CD4-positive, alpha-beta T cell (primary cell): ENCODE measurements around the gene CYTL1. TPM values are rescaled to one million over a fixed set of nuclear protein-coding genes. Genes with fewer than 3 reads are reported as not detected.
"Not testable (repeated sequence)": the region's sequence is repeated elsewhere in the genome, so short reads cannot be mapped to it uniquely, and the experiment has no call there.

ENCODE experiments used
- ATAC-seq: fragments of 200-7000 bp; cut with Tn5 transposase; one replicate; pipeline ENCODE4 v1.10.0; 2022; ENCODE audit warnings: mild to moderate bottlenecking; ENCODE audit not compliant: poor library complexity
- CTCF ChIA-PET: fragments of 350-600 bp; sonication (Branson Sonifier 250); formaldehyde crosslinking; loops from one replicate; lab custom pipeline; 2021; ENCODE audit warnings: antibody characterized with exemption, inconsistent platforms; lab: Charles Lee
- POLR2A ChIA-PET: fragments of 350-600 bp; sonication (Branson Sonifier 250); formaldehyde crosslinking; loops from one replicate; lab custom pipeline; 2021; ENCODE audit warnings: antibody characterized with exemption, inconsistent platforms; lab: Charles Lee
- DNase-seq, 14 experiments: peaks; one replicate each; pipeline ENCODE4 v3.0.0-alpha.2; 2013 to 2020; ENCODE audit warnings: mixed read lengths in 2 of 14
- H3K27ac ChIP-seq, 2 donors: one replicate each; pipeline versions ENCODE4 v1.5.1 to v1.7.0; 2013; ENCODE audit warnings: low read length in 2 of 2, low read depth in 1 of 2, mild to moderate bottlenecking in 1 of 2
- H3K27me3 ChIP-seq, 2 experiments: 1 replicate in 1 of 2; 2 replicates in 1 of 2; pipeline versions ENCODE4 v1.6.1 to v1.7.0; 2013; ENCODE audit warnings: low read length in 2 of 2, control low read depth in 1 of 2, mild to moderate bottlenecking in 1 of 2, moderate library complexity in 1 of 2; ENCODE audit not compliant: insufficient read depth in 2 of 2, control insufficient read depth in 1 of 2
- H3K36me3 ChIP-seq: one replicate; pipeline ENCODE4 v1.6.1; 2013; ENCODE audit warnings: low read length, control low read depth; ENCODE audit not compliant: insufficient read depth
- H3K4me1 ChIP-seq: one replicate; pipeline ENCODE4 v1.6.1; 2013; ENCODE audit warnings: low read length, control low read depth; ENCODE audit not compliant: insufficient read depth
- H3K4me3 ChIP-seq: one replicate; pipeline ENCODE4 v1.5.1; 2013; ENCODE audit warnings: mild to moderate bottlenecking, low read length, moderate library complexity
- H3K9me3 ChIP-seq, 2 experiments: 1 replicate in 1 of 2; 2 replicates in 1 of 2; pipeline versions ENCODE4 v1.6.1 to v1.7.0; 2013; ENCODE audit warnings: low read length in 2 of 2, mild to moderate bottlenecking in 2 of 2, control low read depth in 1 of 2, moderate library complexity in 1 of 2; ENCODE audit not compliant: control insufficient read depth in 1 of 2, insufficient read depth in 1 of 2
- H3K27ac Mint-ChIP-seq: one replicate; pipeline ENCODE4 v1.8.0; 2020; ENCODE audit warnings: mixed read lengths
- H3K27me3 Mint-ChIP-seq: one replicate; pipeline ENCODE4 v1.8.0; 2021; ENCODE audit warnings: mixed read lengths
- H3K36me3 Mint-ChIP-seq: one replicate; pipeline ENCODE4 v1.8.0; 2021; ENCODE audit warnings: low read depth, mixed read lengths
- H3K4me1 Mint-ChIP-seq: one replicate; pipeline ENCODE4 v1.8.0; 2021; ENCODE audit warnings: low read depth, mixed read lengths
- H3K4me3 Mint-ChIP-seq: one replicate; pipeline ENCODE4 v1.8.0; 2020; ENCODE audit warnings: mild to moderate bottlenecking, mixed read lengths
- H3K9me3 Mint-ChIP-seq: one replicate; pipeline ENCODE4 v1.8.0; 2020; ENCODE audit warnings: mixed read lengths
- intact Hi-C, 2 experiments: fragments of 100-400 bp; cut with DNase I in 1 of 2; cut with micrococcal nuclease in 1 of 2; formaldehyde crosslinking; loops; one replicate each; pipeline versions ENCODE4 v1.15.1 to v1.9.0; 2023 to 2025; cut with DNase I, micrococcal nuclease
- total RNA-seq, 174 experiments: library from RNA in 2 of 174; stranded (reverse) in 2 of 174; gene quantifications; one replicate each; pipeline ENCODE4 v1.2.3 and lab custom pipeline; 2021 to 2026
- TF ChIP-seq, protein P1 (sequence below): fragments of 200-600 bp; IDR thresholded peaks from one replicate; pipeline ENCODE4 v1.8.0; 2022; ENCODE audit warnings: antibody characterized with exemption, mild to moderate bottlenecking

Gene CYTL1
- total RNA-seq, 2 experiments from 2014 or later = not detected

DNA sequence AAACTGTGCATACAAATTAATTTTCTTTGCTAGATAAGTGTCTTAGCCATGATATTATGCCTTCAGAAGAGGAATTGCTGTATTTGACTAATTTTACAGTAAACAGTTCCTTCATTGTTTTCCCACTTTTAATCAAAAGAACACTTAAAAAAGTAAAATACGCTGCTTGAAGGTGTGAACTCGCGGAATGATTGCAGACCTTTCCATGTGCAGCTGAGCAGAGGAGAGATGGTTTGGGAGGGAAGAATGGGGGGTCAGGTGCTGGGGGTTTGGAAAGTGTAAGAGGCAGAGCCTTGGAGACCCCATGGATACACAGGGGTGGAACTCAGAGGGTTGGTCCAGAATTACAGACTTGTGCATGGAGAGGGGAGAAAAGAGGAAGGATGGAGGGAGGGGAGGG, 15.3 kb downstream of the CYTL1 start:
- H3K4me3 Mint-ChIP-seq = no peak overlapping the region
- no peak overlapping the region for H3K4me3 ChIP-seq
- intact Hi-C loops = no loop called here
- no peaks in the 10 kb centered on the region for H3K36me3 Mint-ChIP-seq
- no peak overlapping the region for H3K27ac ChIP-seq
- H3K4me1 Mint-ChIP-seq = no peaks in the 10 kb centered on the region
- no peaks in the 10 kb centered on the region for H3K4me1 ChIP-seq
- ChIA-PET POLR2A (no interaction called here), CTCF (no interaction called here)
- H3K27me3 ChIP-seq = peaks cover 7 to 11% of the 10 kb centered on the region in 2 experiments
- H3K9me3 Mint-ChIP-seq = no peaks in the 10 kb centered on the region
- peaks cover 0 to 10% of the 10 kb centered on the region in 2 experiments for H3K9me3 ChIP-seq
- peaks cover 26% of the 10 kb centered on the region for H3K27me3 Mint-ChIP-seq
- TF ChIP-seq, protein P1, sequence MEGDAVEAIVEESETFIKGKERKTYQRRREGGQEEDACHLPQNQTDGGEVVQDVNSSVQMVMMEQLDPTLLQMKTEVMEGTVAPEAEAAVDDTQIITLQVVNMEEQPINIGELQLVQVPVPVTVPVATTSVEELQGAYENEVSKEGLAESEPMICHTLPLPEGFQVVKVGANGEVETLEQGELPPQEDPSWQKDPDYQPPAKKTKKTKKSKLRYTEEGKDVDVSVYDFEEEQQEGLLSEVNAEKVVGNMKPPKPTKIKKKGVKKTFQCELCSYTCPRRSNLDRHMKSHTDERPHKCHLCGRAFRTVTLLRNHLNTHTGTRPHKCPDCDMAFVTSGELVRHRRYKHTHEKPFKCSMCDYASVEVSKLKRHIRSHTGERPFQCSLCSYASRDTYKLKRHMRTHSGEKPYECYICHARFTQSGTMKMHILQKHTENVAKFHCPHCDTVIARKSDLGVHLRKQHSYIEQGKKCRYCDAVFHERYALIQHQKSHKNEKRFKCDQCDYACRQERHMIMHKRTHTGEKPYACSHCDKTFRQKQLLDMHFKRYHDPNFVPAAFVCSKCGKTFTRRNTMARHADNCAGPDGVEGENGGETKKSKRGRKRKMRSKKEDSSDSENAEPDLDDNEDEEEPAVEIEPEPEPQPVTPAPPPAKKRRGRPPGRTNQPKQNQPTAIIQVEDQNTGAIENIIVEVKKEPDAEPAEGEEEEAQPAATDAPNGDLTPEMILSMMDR = no peak
- ATAC-seq (no peak), DNase-seq (no peak)
- H3K36me3 ChIP-seq = no peaks in the 10 kb centered on the region
- H3K27ac Mint-ChIP-seq = no peak overlapping the region

DNA sequence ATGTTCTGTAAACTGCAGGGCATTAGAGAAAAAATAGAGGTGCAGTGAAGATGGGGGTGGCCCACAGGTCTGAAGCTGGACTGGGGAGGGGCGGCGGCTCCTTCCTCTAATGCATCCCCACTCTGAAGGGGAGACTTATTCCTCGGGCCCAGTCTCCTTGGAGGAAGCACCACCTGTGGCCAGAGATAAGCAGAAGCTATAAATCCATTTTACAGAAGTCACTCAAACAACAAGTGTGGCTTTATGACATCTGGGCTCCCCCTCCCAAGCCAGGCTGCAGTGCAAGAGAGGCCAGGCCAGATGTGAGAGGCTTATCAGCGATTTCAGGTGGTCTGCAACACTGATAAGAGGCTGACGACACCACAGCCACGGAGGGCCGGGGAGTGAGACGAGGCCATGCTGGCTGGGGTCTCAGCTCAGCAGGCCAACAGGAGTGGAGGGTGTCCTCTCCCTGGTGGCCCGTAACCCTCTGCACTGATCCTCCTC, 15.8 kb downstream of the CYTL1 start:
- CTCF ChIA-PET = no interaction called here
- DNase-seq = no peak
- Mint-ChIP-seq H3K9me3 (no peaks in the 10 kb centered on the region), H3K36me3 (no peaks in the 10 kb centered on the region), H3K27ac (no peak overlapping the region), H3K4me1 (no peaks in the 10 kb centered on the region), H3K27me3 (peaks cover 26% of the 10 kb centered on the region), H3K4me3 (no peak overlapping the region)
- H3K4me1 ChIP-seq = no peaks in the 10 kb centered on the region
- POLR2A ChIA-PET = no interaction called here
- intact Hi-C loops = no loop called here
- no peak overlapping the region for H3K27ac ChIP-seq
- H3K27me3 ChIP-seq = peaks cover 7 to 11% of the 10 kb centered on the region in 2 experiments
- ATAC-seq = no peak
- TF ChIP-seq, protein P1 = no peak
- no peaks in the 10 kb centered on the region for H3K36me3 ChIP-seq
- H3K9me3 ChIP-seq = peaks cover 0 to 10% of the 10 kb centered on the region in 2 experiments
- H3K4me3 ChIP-seq = no peak overlapping the region

DNA sequence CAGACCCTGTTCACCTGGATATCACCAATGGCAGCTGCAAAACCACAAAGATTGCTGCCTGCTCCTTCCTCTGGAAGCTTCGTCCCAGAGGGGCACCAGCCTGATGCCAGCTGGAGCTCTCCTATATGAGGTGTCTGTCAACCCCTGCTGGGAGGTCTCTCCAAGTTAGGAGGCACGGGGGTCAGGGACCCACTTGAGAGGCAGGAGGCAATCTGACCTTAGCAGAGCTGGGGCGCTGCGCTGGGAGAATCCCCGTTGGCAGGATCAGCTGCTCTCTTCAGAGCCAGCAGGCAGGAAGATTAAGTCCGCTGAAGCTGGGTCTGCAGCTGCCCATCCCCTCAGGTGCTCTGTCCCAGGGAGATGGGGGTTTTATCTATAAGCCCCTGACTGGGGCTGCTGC, 17.6 kb downstream of the CYTL1 start:
- H3K4me1 ChIP-seq, H3K27ac Mint-ChIP-seq, POLR2A ChIA-PET, DNase-seq, H3K9me3 ChIP-seq, H3K9me3 Mint-ChIP-seq, CTCF ChIA-PET, ATAC-seq, H3K4me3 ChIP-seq, H3K4me3 Mint-ChIP-seq, H3K36me3 ChIP-seq, intact Hi-C loops, H3K27ac ChIP-seq, H3K4me1 Mint-ChIP-seq, H3K36me3 Mint-ChIP-seq: not testable (repeated sequence)
- peaks cover 26% of the 10 kb centered on the region for H3K27me3 Mint-ChIP-seq
- peaks cover 7 to 11% of the 10 kb centered on the region in 2 experiments for H3K27me3 ChIP-seq

DNA sequence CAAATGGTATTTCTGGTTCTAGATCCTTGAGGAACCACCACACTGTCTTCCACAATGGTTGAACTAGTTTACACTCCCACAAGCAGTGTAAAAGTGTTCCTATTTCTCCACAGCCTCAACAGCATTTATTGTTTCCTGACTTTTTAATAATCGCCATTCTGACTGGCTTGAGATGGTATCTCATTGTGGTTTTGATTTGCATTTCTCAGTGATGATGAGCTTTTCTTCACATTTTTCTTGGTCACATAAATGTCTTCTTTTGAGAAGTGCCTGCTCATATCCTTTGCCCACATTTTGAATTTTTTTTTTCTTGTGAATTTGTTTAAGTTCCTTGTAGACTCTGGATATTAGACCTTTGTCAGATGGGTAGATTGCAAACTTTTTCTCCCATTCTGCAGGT, 22.3 kb downstream of the CYTL1 start:
- POLR2A ChIA-PET, H3K27me3 ChIP-seq, H3K4me3 Mint-ChIP-seq, H3K27ac ChIP-seq, H3K36me3 Mint-ChIP-seq, H3K4me3 ChIP-seq, H3K9me3 ChIP-seq, CTCF ChIA-PET, ATAC-seq, H3K9me3 Mint-ChIP-seq, H3K4me1 ChIP-seq, H3K4me1 Mint-ChIP-seq, H3K36me3 ChIP-seq, H3K27ac Mint-ChIP-seq, DNase-seq: not testable (repeated sequence)
- intact Hi-C loops = loop anchor here in 1 of 2 experiments (10.0 kb wide), 1 partner anchor 818 kb away; no protein-coding TSS in a partner anchor
- peaks cover 20% of the 10 kb centered on the region for H3K27me3 Mint-ChIP-seq
